ENCODE measurements around the gene OR2AE1. TPM values are rescaled to one million over a fixed set of nuclear protein-coding genes. Genes with fewer than 3 reads are reported as not detected.

Gene OR2AE1
- total RNA-seq, 3 donors from 2014 or later, result 0.24 TPM; not detected in 2

- Mint-ChIP-seq H3K9me3 (no peaks in the 10 kb centered on the region), H3K36me3 (ENCODE audit: insufficient read depth) (no peaks in the 10 kb centered on the region), H3K4me1 (ENCODE audit: low read depth) (peaks cover 3% of the 10 kb centered on the region), H3K4me3 (no peak overlapping the region), H3K27me3 (ENCODE audit: low read depth) (peaks cover 3% of the 10 kb centered on the region)
- no peak for ATAC-seq
- no peak for DNase-seq
Observed at GRCh38 chr7:99839287-99840021, 37.4 kb downstream of the OR2AE1 start.

GRCh38 chr7:99837649-99838361 is 39.0 kb downstream of the OR2AE1 start:
- H3K36me3 Mint-ChIP-seq (ENCODE audit: insufficient read depth), result no peaks in the 10 kb centered on the region
- H3K9me3 Mint-ChIP-seq, result no peaks in the 10 kb centered on the region
- H3K4me1 Mint-ChIP-seq (ENCODE audit: low read depth), result peaks cover 3% of the 10 kb centered on the region
- DNase-seq (no peak), ATAC-seq (no peak)
- no peak overlapping the region for H3K4me3 Mint-ChIP-seq
- H3K27me3 Mint-ChIP-seq (ENCODE audit: low read depth), result peaks cover 5% of the 10 kb centered on the region

DNA sequence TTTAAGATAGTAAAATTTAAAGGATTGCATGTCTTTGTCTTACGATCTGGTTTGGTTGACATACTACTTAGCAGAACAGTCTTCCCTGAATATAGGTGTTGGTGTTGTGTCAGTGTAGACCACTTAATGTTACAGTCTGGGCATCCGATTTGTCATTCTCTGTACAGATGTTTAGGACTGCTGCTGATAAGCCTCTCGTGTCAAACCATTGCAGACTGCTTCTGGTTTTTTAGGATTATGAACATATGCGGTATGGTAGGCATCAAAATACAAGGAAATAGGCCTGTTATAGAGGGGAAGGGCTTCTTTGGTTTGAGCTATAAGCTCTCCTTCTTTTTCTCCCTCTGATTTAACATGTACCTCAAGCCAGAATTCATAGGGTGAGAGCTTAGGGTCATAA is 41.6 kb downstream of the OR2AE1 start:
- H3K27me3 Mint-ChIP-seq (ENCODE audit: low read depth), result peaks cover 7% of the 10 kb centered on the region
- DNase-seq, result no peak
- no peak overlapping the region for H3K4me3 Mint-ChIP-seq
- H3K36me3 Mint-ChIP-seq (ENCODE audit: insufficient read depth), result no peaks in the 10 kb centered on the region
- peaks cover 3% of the 10 kb centered on the region for H3K4me1 Mint-ChIP-seq (ENCODE audit: low read depth)
- ATAC-seq, result no peak
- H3K9me3 Mint-ChIP-seq, result no peaks in the 10 kb centered on the region

DNA sequence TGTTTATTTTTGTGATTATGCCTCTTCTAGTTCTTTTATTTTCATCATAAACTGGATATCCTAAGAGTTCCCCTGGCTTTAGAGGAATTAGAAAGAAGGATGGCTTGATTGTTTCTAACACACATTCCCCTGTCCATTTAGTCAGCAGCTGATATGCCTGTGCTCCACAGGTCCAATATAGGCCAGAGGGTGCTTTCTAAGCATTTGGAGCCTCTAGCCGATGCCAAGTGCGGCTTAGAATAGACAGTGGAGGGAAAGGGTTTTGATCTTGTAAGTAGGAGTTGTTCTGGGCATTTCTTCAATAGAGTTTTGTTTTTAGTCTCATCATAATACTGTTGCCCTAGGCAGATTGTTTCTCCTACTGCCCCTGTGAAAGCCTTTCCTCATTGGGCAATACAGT is 42.5 kb downstream of the OR2AE1 start:
- H3K9me3 Mint-ChIP-seq, result no peaks in the 10 kb centered on the region

GRCh38 chr7:99833289-99833877 is 43.5 kb downstream of the OR2AE1 start:
- H3K36me3 Mint-ChIP-seq (ENCODE audit: insufficient read depth), result no peaks in the 10 kb centered on the region
- no peaks in the 10 kb centered on the region for H3K9me3 Mint-ChIP-seq
- peaks cover 11% of the 10 kb centered on the region for H3K27me3 Mint-ChIP-seq (ENCODE audit: low read depth)
- peaks cover 3% of the 10 kb centered on the region for H3K4me1 Mint-ChIP-seq (ENCODE audit: low read depth)
- H3K4me3 Mint-ChIP-seq, result no peak overlapping the region
- DNase-seq (no peak), ATAC-seq (no peak)

More for the DNA sequence above, 42.5 kb downstream of the OR2AE1 start:
- DNase-seq (no peak), ATAC-seq (no peak)
- no peaks in the 10 kb centered on the region for H3K36me3 Mint-ChIP-seq (ENCODE audit: insufficient read depth)
- peaks cover 7% of the 10 kb centered on the region for H3K27me3 Mint-ChIP-seq (ENCODE audit: low read depth)
- no peak overlapping the region for H3K4me3 Mint-ChIP-seq
- H3K4me1 Mint-ChIP-seq (ENCODE audit: low read depth), result peaks cover 3% of the 10 kb centered on the region

GRCh38 chr7:99831595-99831994 is 45.2 kb downstream of the OR2AE1 start:
- Mint-ChIP-seq H3K4me1 (ENCODE audit: low read depth) (no peaks in the 10 kb centered on the region), H3K36me3 (ENCODE audit: insufficient read depth) (no peaks in the 10 kb centered on the region), H3K27me3 (ENCODE audit: low read depth) (peaks cover 15% of the 10 kb centered on the region), H3K4me3 (no peak overlapping the region), H3K9me3 (no peaks in the 10 kb centered on the region)
- DNase-seq, result no peak
- ATAC-seq, result no peak

GRCh38 chr7:99829524-99830160 is 47.2 kb downstream of the OR2AE1 start:
- no peak overlapping the region for H3K4me3 Mint-ChIP-seq
- no peaks in the 10 kb centered on the region for H3K4me1 Mint-ChIP-seq (ENCODE audit: low read depth)
- no peaks in the 10 kb centered on the region for H3K9me3 Mint-ChIP-seq
- no peaks in the 10 kb centered on the region for H3K36me3 Mint-ChIP-seq (ENCODE audit: insufficient read depth)
- DNase-seq (no peak), ATAC-seq (no peak)
- H3K27me3 Mint-ChIP-seq (ENCODE audit: low read depth), result peaks cover 15% of the 10 kb centered on the region

DNA sequence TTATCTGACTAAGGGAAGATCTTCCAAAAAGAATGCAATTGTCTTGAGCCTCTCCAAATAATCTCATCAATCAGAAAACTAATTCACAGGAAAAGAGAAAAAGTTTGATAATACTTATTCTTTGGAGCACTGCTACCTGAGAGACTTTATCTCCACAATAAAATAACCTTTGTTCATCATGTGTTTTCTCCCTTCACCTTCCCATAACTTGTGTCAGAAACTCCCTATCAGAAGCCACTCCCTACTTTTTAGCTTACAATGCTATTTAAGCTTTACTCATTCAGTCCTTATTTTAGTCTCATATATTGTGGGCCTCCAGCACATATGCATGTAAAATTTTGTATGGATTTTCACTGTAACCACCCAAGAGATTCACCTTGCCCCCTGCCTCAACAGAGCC is 48.0 kb downstream of the OR2AE1 start:
- H3K36me3 Mint-ChIP-seq (ENCODE audit: insufficient read depth), result no peaks in the 10 kb centered on the region
- DNase-seq, result no peak
- H3K9me3 Mint-ChIP-seq, result no peaks in the 10 kb centered on the region
- no peak overlapping the region for H3K4me3 Mint-ChIP-seq
- no peaks in the 10 kb centered on the region for H3K4me1 Mint-ChIP-seq (ENCODE audit: low read depth)
- ATAC-seq, result no peak
- peaks cover 15% of the 10 kb centered on the region for H3K27me3 Mint-ChIP-seq (ENCODE audit: low read depth)

GRCh38 chr7:99827040-99827778 is 49.6 kb downstream of the OR2AE1 start:
- ATAC-seq (no peak), DNase-seq (no peak)
- H3K9me3 Mint-ChIP-seq, result no peaks in the 10 kb centered on the region
- H3K4me3 Mint-ChIP-seq, result no peak overlapping the region
- H3K36me3 Mint-ChIP-seq (ENCODE audit: insufficient read depth), result no peaks in the 10 kb centered on the region
- no peaks in the 10 kb centered on the region for H3K4me1 Mint-ChIP-seq (ENCODE audit: low read depth)
- H3K27me3 Mint-ChIP-seq (ENCODE audit: low read depth), result peaks cover 8% of the 10 kb centered on the region

Other genes with a start within 250 kb of the OR2AE1 start
- under 1 TPM in 2 of 3 donors, not detected in 1; 0.20 to 0.63 TPM for gene CYP3A5, start 197.0 kb downstream of the OR2AE1 start, total RNA-seq
- gene CYP3A7, start 141.8 kb downstream of the OR2AE1 start, total RNA-seq, result not detected
- under 1 TPM in 2 of 3 donors, not detected in 1; 0.11 to 0.23 TPM for gene CYP3A4, start 92.8 kb downstream of the OR2AE1 start, total RNA-seq
- not detected for gene CYP3A43, start 49.0 kb downstream of the OR2AE1 start, total RNA-seq
- gene TRIM4, start 42.5 kb upstream of the OR2AE1 start, total RNA-seq, result 10 to 100 TPM; 23.6 to 25.5 (median 23.8) TPM
- gene GJC3, start 52.6 kb upstream of the OR2AE1 start, total RNA-seq, result under 1 TPM; 0.24 to 0.40 (median 0.29) TPM
- under 1 TPM; 0.34 to 0.63 (median 0.46) TPM for gene AZGP1, start 99.0 kb upstream of the OR2AE1 start, total RNA-seq
- 10 to 100 TPM; 30.9 to 32.8 (median 32.3) TPM for gene ZKSCAN1, start 138.6 kb upstream of the OR2AE1 start, total RNA-seq
- gene ZSCAN21, start 172.7 kb upstream of the OR2AE1 start, total RNA-seq, result 1 to 10 TPM; 8.5 to 9.9 (median 9.4) TPM
- gene ZNF3, start 204.7 kb upstream of the OR2AE1 start, total RNA-seq, result 10 to 100 TPM; 18.8 to 21.8 (median 21.6) TPM
- 100 to 1,000 TPM; 105 to 120 (median 112) TPM for gene COPS6, start 211.9 kb upstream of the OR2AE1 start, total RNA-seq
- 100 to 1,000 TPM; 471 to 592 (median 521) TPM for gene MCM7, start 224.4 kb upstream of the OR2AE1 start, total RNA-seq
- 10 to 100 TPM; 13.4 to 16.0 (median 16.0) TPM for gene AP4M1, start 224.6 kb upstream of the OR2AE1 start, total RNA-seq
- 10 to 100 TPM; 67.3 to 74.2 (median 72.9) TPM for gene TAF6, start 242.3 kb upstream of the OR2AE1 start, total RNA-seq
- gene CNPY4, start 242.6 kb upstream of the OR2AE1 start, total RNA-seq, result 1 to 10 TPM; 6.6 to 8.6 (median 7.6) TPM
- 1 to 10 TPM; 3.0 to 4.8 (median 3.2) TPM for gene MBLAC1, start 249.9 kb upstream of the OR2AE1 start, total RNA-seq